ENCODE results near the gene FN3K. TPM values are rescaled to one million over a fixed set of nuclear protein-coding genes. Genes with fewer than 3 reads are reported as not detected.
A peak's percentile ranks its signal among the peaks of the same experiment; 100 is the strongest.

The FN3K gene
- total RNA-seq, 1 donor from 2014 or later = 8.1 TPM

- DNase-seq = no peak
These were observed 31.2 kb upstream of the FN3K start for GRCh38 chr17:82703935-82704865.

GRCh38 chr17:82704886-82705285 lies 30.5 kb upstream of the FN3K start:
- DNase-seq = no peak

GRCh38 chr17:82705756-82706155 lies 29.7 kb upstream of the FN3K start:
- DNase-seq = no peak

DNA sequence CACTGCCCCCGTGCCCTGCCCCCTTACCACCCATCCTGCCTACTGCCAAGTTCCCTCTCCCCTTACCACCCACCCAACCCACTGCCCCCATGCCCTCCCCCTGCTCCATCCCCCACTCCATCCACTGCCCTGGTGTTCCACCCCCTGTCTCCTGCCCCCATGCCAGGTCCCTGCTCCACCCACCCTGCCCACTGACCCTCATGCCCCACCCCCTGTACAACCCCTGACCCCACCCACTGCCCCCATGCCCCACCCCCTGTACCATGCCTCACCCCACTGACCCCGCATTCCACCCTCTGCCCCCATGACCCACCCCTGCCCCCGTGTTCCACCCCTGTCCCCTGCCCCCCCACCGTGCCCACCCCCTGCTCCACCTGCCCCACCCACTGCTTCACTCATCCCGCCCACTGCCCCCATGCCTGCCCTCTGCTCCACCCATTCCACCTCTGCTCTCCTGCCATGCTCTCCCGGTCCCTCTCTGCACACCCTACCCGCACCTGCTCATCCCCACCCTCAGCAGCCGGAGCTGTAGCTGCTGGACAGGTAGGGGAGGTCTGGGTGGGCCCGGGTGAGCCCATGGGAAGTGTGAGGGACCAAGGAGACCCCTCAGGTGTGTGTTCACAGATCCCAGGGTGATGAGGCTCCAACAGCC lies 26.3 kb upstream of the FN3K start:
- DNase-seq = no peak

GRCh38 chr17:82709676-82710498 lies 25.5 kb upstream of the FN3K start:
- DNase-seq = no peak

GRCh38 chr17:82710499-82711232 lies 24.7 kb upstream of the FN3K start:
- no peak for DNase-seq

DNA sequence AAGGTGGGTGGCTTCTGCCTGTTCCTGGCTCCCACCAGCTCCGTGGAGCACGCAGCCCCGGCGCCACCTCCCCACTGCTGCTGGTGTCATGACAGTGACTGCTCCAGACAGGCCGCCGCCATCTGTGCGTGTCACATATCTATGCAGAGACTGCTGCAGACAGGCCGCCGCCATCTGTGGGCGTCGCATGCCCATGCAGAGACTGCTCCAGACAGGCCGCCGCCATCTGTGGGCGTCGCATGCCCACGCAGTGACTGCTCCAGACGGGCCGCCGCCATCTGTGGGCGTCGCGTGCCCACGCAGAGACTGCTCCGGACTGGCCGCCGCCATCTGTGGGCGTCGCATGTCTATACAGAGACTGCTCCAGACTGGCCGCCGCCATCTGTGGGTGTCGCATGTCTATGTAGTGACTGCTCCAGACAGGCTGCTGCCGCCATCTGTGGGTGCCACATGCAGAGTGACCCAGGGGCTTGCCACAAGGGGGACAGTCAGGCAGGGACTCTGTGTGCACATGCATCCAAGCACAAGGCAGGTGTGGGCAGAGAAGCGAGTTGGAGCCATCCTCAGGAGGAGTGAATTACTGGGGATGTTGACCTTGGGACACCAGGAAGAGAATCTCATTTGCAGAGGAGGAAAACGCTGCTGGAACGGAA lies 22.2 kb upstream of the FN3K start:
- no peak for DNase-seq

DNA sequence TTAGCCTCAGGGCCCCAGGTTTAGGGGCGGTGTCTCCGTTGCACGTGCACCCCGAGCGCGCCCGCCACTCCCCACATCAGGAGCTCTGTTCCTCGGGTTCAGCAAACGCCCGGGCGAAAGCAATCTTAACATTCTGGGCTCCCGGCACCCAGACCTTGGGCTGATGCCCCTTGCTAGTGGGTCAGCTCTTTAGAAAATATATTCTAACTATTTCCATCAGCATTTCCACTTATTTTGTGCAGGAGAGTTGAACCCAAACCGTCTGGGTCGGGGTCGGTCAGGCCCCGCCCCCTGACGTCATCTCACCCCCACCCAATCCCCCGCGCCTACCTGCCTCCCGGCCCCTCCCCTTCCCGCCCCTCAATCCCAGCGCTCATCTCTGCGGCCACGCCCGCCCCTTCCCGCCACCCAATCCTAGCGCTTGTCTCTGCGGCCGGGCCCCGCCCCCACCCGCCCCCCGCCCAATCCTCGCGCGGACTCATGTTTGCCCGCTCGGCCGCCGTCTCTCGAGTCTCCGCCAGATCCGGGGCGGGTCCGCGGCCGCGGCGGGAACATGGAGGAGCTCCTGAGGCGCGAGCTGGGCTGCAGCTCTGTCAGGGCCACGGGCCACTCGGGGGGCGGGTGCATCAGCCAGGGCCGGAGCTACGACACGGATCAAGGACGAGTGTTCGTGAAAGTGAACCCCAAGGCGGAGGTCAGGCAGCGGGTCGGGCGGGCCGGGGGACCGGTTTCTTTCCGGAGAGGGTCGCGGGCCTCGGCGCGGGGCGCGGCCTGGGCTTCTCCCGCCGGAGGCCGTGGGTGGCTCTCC lies 19.0 kb upstream of the FN3K start, which contains the start of gene FN3KRP:
TSS of gene FN3KRP (plus strand) at position 504 of the 808 bp plus-strand sequence. CDS start at position 554, 50 bp downstream.
- peak; percentile 93 for DNase-seq

DNA sequence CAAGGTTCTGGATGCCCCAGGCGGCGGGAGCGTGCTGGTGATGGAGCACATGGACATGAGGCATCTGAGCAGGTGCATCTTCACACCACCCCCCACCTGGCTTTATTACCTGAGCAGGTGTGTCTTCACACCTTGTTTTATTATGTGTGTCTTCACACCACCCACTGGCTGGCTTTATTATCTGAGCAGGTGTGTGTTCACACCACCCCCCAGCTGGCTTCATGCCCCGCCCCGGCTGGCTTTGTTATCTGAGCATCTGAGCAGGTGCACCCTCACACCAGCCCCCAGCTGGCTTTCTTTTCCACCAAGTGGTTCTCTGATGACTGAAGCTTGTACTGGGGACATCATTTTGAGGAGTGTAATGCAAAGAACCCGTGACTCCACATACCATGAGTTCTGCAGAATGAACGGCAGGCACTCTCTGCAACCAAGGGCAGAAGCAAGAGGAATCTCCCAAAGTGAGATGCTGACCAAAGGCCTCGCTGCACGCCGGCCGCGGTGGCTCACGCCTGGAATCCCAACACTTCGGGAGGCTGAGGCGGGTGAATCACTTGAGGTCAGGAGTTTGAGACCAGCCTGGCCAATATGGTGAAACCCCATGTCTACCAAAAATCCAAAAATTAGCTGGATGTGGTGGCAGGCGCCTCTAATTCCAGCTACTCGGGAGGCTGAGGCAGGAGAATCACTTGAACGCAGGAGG lies 16.3 kb upstream of the FN3K start:
- DNase-seq = no peak

- no peak for DNase-seq
These were observed 15.2 kb upstream of the FN3K start for GRCh38 chr17:82720204-82720603.

DNA sequence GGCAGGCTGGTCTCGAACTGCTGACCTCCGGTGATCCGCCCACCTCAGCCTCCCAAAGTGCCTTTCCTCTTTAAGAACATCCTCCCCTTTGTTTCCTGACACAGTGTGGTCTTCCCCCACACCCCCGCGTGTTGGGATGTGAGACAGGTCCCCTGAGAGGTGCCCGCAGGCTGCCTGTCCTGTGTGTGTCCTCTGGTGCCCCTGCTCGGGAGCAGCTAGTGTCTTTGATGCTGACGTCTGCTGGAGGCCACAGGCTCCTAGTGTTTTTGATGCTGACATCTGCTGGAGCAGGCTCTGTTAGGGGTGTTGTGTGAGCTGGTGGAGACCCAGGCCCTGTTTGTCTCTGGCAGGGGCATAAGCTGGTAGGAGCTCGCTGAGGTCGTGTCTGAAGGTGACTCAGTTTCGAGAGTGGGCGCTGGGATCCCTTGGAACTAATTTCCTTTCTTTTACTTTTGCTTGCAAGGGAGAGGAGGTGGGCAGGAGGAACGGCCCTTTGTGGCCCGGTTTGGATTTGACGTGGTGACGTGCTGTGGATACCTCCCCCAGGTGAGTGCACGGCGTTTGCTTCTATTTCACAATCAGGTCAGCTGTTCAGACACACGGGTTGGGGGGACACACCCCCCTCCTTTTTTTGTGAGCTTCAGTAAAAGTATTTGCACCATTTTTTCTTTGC lies 12.9 kb upstream of the FN3K start:
- no peak for DNase-seq

- no peak for DNase-seq
These were observed 12.1 kb upstream of the FN3K start for GRCh38 chr17:82723169-82723807.

- DNase-seq = no peak
These were observed 9.0 kb upstream of the FN3K start for GRCh38 chr17:82726427-82726826.

GRCh38 chr17:82729479-82730260 lies 5.7 kb upstream of the FN3K start:
- no peak for DNase-seq

DNA sequence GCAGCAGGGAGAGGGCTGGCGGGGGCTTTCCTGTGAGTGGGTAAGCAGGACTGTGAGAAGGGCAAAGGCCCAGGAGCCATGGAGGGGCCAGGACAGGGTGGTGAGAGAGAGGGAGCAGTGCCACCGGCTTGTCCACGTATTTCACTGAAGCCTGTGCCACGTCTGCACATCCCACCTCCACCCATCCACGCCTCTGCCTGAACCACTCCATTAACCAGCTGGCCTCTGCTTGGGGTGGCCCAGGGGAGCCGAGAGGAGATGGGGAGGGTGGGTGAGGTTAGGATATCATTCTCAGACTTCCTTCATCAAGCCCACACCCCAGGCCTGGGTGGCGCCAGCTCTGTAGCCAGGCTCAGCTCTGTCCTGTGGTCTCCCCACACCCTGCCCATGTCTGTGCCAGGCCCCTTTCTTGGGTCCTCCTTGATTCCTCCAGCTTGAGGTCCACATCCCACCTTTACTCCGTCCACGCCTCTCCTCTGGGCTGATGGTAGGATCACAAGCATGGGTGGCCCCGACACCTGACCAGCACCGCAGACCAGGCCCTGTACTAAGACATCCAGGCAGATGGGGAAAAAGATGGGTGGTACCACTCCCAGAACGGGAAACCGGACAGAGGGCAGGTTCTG lies 3.2 kb upstream of the FN3K start:
- no peak for DNase-seq

- DNase-seq = no peak
These were observed 1.2 kb downstream of the FN3K start for GRCh38 chr17:82736511-82737185.
